GF-D8 (cell line): Measurements from ENCODE around the gene POC1B.
A peak's percentile ranks its signal among the peaks of the same experiment; 100 is the strongest.

Experiments
- DNase-seq: peaks from one replicate; lab custom pipeline; 2025; lab: John Stamatoyannopoulos, UW

Gene POC1B

GRCh38 chr12:89525824-89526770 lies at the start of gene POC1B:
POC1B (minus strand) TSS chr12:89526047; CDS start chr12:89525895, 152 bp downstream.
- DNase-seq = peak; percentile 75

- no peak for DNase-seq
These were observed 49.5 kb upstream of the POC1B start for GRCh38 chr12:89575374-89575773.

GRCh38 chr12:89574736-89575208 lies 48.9 kb upstream of the POC1B start:
- DNase-seq = peak; percentile 43

GRCh38 chr12:89573051-89573810 lies 47.4 kb upstream of the POC1B start:
- DNase-seq = no peak

GRCh38 chr12:89571491-89572195 lies 45.8 kb upstream of the POC1B start:
- no peak for DNase-seq

- DNase-seq = no peak
These were observed 42.6 kb upstream of the POC1B start for GRCh38 chr12:89568484-89568883.

- no peak for DNase-seq
These were observed 41.9 kb upstream of the POC1B start for GRCh38 chr12:89567691-89568239.

GRCh38 chr12:89566615-89567014 lies 40.8 kb upstream of the POC1B start:
- DNase-seq = no peak

- DNase-seq = no peak
These were observed 39.2 kb upstream of the POC1B start for GRCh38 chr12:89565002-89565401.

GRCh38 chr12:89559753-89560152 lies 33.9 kb upstream of the POC1B start:
- DNase-seq = no peak

GRCh38 chr12:89556976-89557375 lies 31.1 kb upstream of the POC1B start:
- no peak for DNase-seq

- DNase-seq = no peak
These were observed 26.5 kb upstream of the POC1B start for GRCh38 chr12:89552376-89552775.

GRCh38 chr12:89551747-89552146 lies 25.9 kb upstream of the POC1B start:
- no peak for DNase-seq

GRCh38 chr12:89547101-89547500 lies 21.3 kb upstream of the POC1B start:
- DNase-seq = no peak

- no peak for DNase-seq
These were observed 20.3 kb upstream of the POC1B start for GRCh38 chr12:89546151-89546550.

- no peak for DNase-seq
These were observed 18.9 kb upstream of the POC1B start for GRCh38 chr12:89544681-89545184.

- DNase-seq = no peak
These were observed 18.2 kb upstream of the POC1B start for GRCh38 chr12:89544022-89544421.

- peak; percentile 15 for DNase-seq
These were observed 17.2 kb upstream of the POC1B start for GRCh38 chr12:89542912-89543592.

- DNase-seq = no peak
These were observed 16.4 kb upstream of the POC1B start for GRCh38 chr12:89542236-89542635.

GRCh38 chr12:89540586-89540985 lies 14.7 kb upstream of the POC1B start:
- no peak for DNase-seq
